Tibial nerve (tissue), 4 donors: ENCODE measurements around the gene SLC38A5.

Experiments
- CTCF ChIP-seq, 5 experiments: fragments of 200-600 bp in 3 of 5; fragments of 450-650 bp in 2 of 5; sonication (generic) in 3 of 5; IDR thresholded peaks; one replicate each; pipeline ENCODE4 v1.5.1; 2016 to 2019; ENCODE audit warnings: antibody characterized with exemption in 5 of 5, mild to moderate bottlenecking in 3 of 5, moderate library complexity in 2 of 5
- EP300 ChIP-seq, 2 donors: sonication (generic); formaldehyde crosslinking; IDR thresholded peaks; one replicate each; pipeline ENCODE4 v1.6.1; 2017; ENCODE audit warnings: antibody characterized with exemption in 2 of 2, mild to moderate bottlenecking in 1 of 2
- POLR2A ChIP-seq, 2 donors: fragments of 450-650 bp; IDR thresholded peaks; one replicate each; pipeline ENCODE4 v1.6.1; 2017; ENCODE audit warnings: antibody characterized with exemption in 2 of 2, mild to moderate bottlenecking in 2 of 2, moderate library complexity in 2 of 2

GRCh38 chrX:48492293-48492910 is 22.3 kb upstream of the SLC38A5 start:
- no peak for TF ChIP-seq CTCF (IDR thresholded peaks at IDR 0.05)
- TF ChIP-seq POLR2A (IDR thresholded peaks at IDR 0.05): no peak
- no peak for TF ChIP-seq EP300 (IDR thresholded peaks at IDR 0.05)
